C4-2B (cell line): Measurements from ENCODE around the gene SZRD1.

Experiments used
- H3K27ac ChIP-seq: fragments of 450-650 bp; 2 replicates; pipeline ENCODE4 v1.5.1; 2017
- ZFX ChIP-seq: fragments of 450-650 bp; IDR thresholded peaks from 2 replicates; pipeline ENCODE4 v1.6.1; 2017
- TF ChIP-seq, protein P1 (sequence below): fragments of 450-650 bp; conservative IDR thresholded peaks from 2 replicates; pipeline ENCODE4 v1.5.1; 2017; ENCODE audit warnings: mild to moderate bottlenecking

SZRD1 gene

GRCh38 chr1:16369821-16370220 is 2.8 kb downstream of the SZRD1 start:
- no peak overlapping the region for H3K27ac ChIP-seq
- TF ChIP-seq, protein P1, sequence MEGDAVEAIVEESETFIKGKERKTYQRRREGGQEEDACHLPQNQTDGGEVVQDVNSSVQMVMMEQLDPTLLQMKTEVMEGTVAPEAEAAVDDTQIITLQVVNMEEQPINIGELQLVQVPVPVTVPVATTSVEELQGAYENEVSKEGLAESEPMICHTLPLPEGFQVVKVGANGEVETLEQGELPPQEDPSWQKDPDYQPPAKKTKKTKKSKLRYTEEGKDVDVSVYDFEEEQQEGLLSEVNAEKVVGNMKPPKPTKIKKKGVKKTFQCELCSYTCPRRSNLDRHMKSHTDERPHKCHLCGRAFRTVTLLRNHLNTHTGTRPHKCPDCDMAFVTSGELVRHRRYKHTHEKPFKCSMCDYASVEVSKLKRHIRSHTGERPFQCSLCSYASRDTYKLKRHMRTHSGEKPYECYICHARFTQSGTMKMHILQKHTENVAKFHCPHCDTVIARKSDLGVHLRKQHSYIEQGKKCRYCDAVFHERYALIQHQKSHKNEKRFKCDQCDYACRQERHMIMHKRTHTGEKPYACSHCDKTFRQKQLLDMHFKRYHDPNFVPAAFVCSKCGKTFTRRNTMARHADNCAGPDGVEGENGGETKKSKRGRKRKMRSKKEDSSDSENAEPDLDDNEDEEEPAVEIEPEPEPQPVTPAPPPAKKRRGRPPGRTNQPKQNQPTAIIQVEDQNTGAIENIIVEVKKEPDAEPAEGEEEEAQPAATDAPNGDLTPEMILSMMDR = no peak
- no peak for TF ChIP-seq ZFX

- H3K27ac ChIP-seq = no peak overlapping the region
- TF ChIP-seq, protein P1 = no peak
- no peak for TF ChIP-seq ZFX
These were observed 4.7 kb downstream of the SZRD1 start for GRCh38 chr1:16371725-16372124.

DNA sequence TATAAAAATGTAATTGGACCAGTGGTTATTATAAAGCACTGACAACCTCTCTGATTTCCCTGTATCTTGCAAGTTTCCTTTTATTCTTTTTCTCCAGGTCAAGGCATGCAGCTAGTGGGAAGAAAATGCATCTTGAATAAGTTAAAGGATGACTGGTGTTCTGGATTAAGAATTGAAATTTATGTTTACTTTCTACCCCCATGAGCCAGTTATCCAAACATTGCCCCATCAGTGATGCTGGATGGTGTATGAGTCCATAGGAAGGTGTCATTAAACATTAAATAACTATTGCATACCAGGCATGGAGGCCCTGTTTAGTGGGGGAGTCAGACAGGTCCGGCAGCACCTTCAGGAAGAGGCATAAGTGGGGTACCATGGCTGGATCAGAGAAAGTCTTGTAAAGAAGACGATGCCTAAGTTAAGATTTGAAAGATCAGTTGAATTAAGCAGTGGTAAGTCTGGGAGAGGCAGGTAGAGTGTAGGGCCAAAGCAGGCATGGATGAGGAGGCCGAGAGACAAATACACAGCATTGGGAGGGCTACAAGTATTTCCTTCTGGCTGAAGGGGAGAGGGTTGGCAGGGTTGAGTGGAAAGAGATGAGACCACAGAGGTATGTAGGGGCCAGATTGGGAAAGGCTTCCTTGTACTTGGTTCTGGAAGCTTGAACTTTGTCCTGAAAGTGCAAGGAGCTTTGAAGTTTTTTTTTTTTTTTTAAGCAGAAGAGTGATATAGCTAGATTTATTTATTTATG is 5.7 kb downstream of the SZRD1 start:
- TF ChIP-seq, protein P1 = no peak
- TF ChIP-seq ZFX = no peak
- no peak overlapping the region for H3K27ac ChIP-seq

DNA sequence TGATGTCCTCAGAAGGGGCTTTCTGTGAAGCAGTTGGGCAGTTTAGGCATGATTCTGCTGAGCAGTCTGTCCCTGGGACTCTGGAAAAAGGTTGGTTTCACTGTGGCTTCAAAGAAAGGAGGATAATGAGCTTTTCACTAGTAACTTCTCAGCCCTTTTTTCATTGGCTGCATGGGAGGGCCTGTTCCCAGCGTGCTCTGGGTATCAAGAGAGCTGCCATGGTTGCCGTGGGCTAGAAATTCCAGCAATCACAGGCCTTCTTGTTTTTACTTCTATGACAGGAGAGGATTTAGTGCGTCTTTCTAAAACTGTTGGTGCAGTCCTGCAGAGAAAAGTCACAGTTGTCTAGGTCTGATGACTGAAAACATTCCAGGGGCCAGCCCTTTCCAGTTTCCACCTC is 7.2 kb downstream of the SZRD1 start:
- no peak for TF ChIP-seq ZFX
- TF ChIP-seq, protein P1 = no peak
- no peak overlapping the region for H3K27ac ChIP-seq

DNA sequence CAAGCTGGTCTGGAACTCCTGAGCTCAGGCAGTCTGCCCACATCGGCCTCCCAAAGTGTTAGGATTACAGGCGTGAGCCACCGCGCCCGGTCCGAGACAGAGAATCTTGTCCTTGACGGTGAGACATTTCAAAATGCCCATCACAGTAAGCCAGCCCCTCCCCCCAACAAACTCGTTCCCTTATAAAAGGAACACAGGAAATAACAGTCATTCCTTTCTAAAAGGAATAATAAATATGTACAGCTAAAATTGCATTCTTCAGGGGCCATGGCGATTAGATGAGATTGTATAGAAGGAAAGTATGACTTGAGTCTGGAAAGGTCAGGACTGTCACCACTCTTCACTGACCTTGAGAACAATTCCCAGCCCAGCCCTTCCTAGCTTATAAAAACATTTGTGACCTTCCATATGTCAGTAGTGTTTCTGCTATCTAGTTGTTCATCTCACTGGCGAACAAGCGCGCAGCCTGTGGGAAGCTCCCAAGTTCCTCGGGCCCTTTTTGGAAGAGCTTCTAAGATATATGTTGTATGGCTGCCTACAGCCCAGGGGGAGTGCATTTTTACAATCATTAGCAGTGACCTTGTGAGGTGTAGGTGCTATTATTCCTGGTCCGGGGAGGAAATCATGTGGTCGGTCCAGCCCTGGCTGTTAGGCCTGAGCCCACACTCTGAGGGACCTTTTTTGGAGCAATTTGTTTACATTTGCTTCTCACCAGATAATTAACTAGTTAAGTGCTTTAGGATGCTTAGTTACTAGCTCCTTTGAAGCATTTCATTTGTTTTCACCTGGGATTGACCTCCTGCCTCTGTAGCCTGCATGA is 8.7 kb downstream of the SZRD1 start:
- TF ChIP-seq ZFX = no peak
- TF ChIP-seq, protein P1 = no peak
- no peak overlapping the region for H3K27ac ChIP-seq

- TF ChIP-seq, protein P1 = no peak
- TF ChIP-seq ZFX = no peak
- H3K27ac ChIP-seq = no peak overlapping the region
These were observed 9.9 kb downstream of the SZRD1 start for GRCh38 chr1:16376971-16377370.

- H3K27ac ChIP-seq = no peak overlapping the region
- no peak for TF ChIP-seq ZFX
- TF ChIP-seq, protein P1 = no peak
These were observed 11.4 kb downstream of the SZRD1 start for GRCh38 chr1:16378443-16378842.
